Ectodermal cell (in vitro differentiated cells): ENCODE data around the gene NFATC1.

Source experiments
- H3K27ac ChIP-seq: 2 replicates; pipeline ENCODE4 v1.7.0; 2013; ENCODE audit warnings: mild to moderate bottlenecking, low read depth, low read length; ENCODE audit not compliant: insufficient read depth, poor library complexity, severe bottlenecking
- H3K27me3 ChIP-seq: 2 replicates; pipeline ENCODE4 v1.7.0; 2013; ENCODE audit warnings: mild to moderate bottlenecking, low read length; ENCODE audit not compliant: insufficient read depth, control insufficient read depth, poor library complexity, severe bottlenecking
- H3K36me3 ChIP-seq: one replicate; pipeline ENCODE4 v1.7.0; 2013; ENCODE audit warnings: low read length; ENCODE audit not compliant: control insufficient read depth, insufficient read depth
- H3K4me1 ChIP-seq: one replicate; pipeline ENCODE4 v1.7.0; 2013; ENCODE audit warnings: low read length; ENCODE audit not compliant: control insufficient read depth, insufficient read depth
- H3K4me3 ChIP-seq: 2 replicates; pipeline ENCODE4 v1.7.0; 2013; ENCODE audit warnings: low read depth, low read length, control low read depth; ENCODE audit not compliant: insufficient read depth
- H3K9me3 ChIP-seq: 2 replicates; pipeline ENCODE4 v1.7.0; 2013; ENCODE audit warnings: mild to moderate bottlenecking, low read length, moderate library complexity; ENCODE audit not compliant: control insufficient read depth
- WGBS, 2 experiments: methylation state at CpG; one replicate each; pipeline ENCODE4 v1.1.7; 2013; ENCODE audit warnings: missing lambda C conversion rate in 2 of 2; 5-methylcytosine and 5-hydroxymethylcytosine counted together

The NFATC1 gene

DNA sequence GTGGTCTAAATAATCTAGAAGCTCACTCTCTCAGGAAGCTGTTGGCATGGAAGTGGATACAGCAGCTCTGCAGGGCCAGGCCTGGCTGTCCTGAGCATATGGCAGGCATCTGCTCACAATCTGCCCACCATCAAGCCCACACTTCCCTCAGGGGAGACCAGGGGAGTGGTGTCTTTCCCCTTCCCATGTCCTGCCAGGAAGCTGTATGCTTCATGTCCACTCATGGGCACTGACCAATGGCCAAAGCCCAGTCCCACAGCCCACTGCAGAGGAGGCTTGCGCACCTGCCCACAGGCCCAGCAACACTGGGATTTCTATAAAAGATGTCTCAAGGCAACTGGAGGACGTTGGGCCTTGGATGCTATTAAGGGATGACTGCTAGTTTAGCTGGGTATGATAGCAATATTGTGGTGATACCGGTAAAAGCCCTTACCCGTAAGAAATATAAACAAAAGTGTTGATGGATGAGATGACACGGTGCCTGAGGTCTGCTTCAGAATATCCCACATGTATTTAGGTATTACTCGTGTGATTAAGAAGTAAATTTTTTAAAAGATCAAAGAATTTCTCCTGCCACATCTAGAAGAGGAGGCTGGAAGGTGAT, 177.2 kb downstream of the NFATC1 start:
- no peaks in the 10 kb centered on the region for H3K36me3 ChIP-seq
- no peak overlapping the region for H3K27ac ChIP-seq
- peaks cover 7% of the 10 kb centered on the region for H3K4me1 ChIP-seq
- peaks cover 3% of the 10 kb centered on the region for H3K9me3 ChIP-seq
- WGBS, 2 experiments, result 92 to 94% methylated on average over 6 of the region's 6 CpGs
- no peak overlapping the region for H3K4me3 ChIP-seq
- no peaks in the 10 kb centered on the region for H3K27me3 ChIP-seq

DNA sequence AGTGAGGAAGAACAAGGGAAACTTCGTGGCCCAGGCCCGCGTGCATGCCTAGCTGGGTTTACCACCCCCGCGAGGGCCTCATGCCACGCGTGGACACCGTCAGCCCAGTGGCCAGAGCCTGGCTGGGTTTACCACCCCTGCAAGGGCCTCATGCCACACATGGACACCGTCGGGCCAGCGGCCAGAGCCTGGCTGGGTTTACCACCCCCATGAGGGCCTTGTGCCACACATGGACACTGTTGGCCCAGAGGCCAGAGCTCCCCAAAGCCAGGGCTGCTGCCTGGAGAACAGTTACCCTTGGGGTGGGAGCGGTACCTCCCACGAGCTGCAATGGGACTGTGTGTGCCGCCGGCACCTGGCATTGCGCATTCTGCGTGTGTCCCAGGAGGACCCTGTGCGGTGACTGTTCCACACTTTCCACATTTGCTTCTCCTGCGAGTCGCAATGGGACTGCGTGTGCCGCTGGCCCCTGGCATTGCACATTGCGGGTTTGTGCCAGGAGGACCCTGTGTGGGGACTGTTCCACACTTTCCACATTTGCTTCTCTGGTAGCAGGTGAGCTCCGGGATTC, 178.3 kb downstream of the NFATC1 start:
- no peaks in the 10 kb centered on the region for H3K36me3 ChIP-seq
- no peaks in the 10 kb centered on the region for H3K27me3 ChIP-seq
- peaks cover 3% of the 10 kb centered on the region for H3K9me3 ChIP-seq
- no peak overlapping the region for H3K4me3 ChIP-seq
- no peak overlapping the region for H3K27ac ChIP-seq
- H3K4me1 ChIP-seq, result peaks cover 4% of the 10 kb centered on the region
- 92% methylated on average over 24 of the region's 24 CpGs for WGBS, 2 experiments

DNA sequence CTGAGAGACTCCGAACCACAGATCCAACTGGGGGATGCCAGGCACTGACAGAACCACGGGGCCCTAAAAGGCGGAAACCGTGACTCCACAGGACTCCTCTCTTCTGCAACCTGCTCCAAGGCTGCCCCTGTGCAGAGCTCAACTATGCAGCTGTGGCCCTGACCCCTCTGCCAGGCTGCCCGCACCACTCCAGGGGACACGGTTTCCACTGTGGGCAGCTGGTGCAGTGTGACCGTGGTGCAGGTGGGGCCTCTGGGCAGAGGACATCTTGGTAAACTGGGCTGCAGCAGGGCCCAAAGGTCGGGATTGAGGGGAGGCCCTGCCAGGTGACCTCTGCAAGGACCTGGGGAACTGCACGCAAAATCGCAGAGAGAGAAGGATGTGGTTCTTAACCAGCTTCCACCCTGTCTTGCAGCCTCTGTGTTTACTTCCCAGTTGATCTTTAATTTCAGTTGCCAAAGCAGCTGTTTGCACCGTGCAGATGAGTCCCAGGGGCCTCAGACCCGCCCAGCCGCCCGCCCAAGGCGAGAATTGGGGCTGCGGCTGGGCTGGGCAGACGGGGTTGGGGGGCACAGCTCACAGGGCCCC, 179.3 kb downstream of the NFATC1 start:
- no peaks in the 10 kb centered on the region for H3K27me3 ChIP-seq
- no peaks in the 10 kb centered on the region for H3K36me3 ChIP-seq
- 93 to 96% methylated on average over 17 of the region's 17 CpGs for WGBS, 2 experiments
- no peak overlapping the region for H3K27ac ChIP-seq
- peaks cover 4% of the 10 kb centered on the region for H3K4me1 ChIP-seq
- peaks cover 3% of the 10 kb centered on the region for H3K9me3 ChIP-seq
- no peak overlapping the region for H3K4me3 ChIP-seq

DNA sequence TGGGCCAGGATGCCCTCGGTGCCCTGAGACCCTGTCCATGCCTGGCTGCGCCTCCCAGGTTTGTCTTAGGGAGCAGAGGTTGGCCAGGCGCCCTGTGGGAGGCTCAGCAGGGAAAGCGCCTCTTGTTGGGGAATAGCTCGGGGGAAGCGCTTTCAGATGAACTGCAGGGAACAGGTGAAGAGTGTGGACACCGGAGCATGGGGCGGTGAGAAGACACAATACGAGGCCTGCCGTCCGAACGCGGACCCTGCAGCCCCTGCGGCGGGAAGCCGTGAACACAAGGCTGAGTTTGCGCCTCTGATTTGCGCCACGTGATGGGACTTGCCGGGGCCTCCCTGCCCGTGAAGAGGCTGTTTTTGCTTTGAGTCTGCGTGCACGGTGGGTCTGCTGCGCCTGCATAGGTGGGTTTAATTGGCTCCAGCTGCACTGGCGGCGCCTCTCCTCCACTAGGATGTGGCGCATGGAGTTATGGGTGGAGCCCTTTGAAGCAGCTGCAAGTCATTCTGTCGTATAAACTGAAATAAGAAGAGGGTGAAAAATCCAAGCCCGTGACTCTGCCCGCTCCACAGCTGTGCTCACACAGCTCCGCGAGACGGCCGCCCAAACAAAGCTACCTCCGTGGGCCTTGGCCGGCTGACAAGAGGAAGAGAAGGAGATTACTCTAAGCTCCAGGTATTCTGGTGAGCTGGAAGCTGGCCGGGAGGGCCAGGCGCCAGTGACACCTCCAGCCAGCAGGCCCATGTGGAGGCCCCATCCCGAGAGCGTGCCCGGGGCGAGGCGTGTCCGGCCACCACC, 180.4 kb downstream of the NFATC1 start:
- no peak overlapping the region for H3K4me3 ChIP-seq

DNA sequence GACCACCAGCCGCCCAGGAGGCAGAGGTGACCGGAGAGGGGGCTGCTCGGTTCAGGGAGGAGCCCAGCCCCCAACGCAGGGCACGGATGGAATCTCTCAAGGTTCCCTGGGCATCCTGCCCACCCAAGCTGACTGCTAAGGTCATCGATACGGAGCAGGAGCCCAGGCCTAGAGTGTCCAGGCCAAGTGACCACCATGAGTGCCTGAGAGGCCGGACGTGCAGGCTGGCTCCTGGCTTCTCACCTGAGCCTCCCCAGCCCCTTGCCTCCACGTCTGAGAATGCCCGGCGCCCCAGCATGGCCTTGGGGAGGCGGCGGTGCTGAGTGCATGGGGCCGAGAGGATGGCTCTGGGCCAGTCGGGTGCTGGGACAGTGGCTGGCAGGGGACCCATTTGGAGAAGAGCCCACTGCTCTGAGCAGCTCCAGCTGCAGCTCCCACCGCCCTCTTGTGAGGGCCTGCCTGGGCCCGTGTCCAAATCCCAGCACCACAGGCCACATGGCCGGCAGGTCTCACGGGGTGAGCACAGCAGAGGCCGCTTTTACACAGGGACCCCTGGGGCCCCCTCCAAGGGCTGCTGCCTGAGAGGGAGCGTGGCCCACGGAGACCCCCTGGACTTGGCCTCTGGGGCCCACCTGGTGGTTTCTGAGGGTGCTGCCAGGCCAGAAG, 181.1 kb downstream of the NFATC1 start:
- Histone ChIP-seq H3K27ac (no peak overlapping the region), H3K4me1 (peaks cover 4% of the 10 kb centered on the region), H3K36me3 (no peaks in the 10 kb centered on the region), H3K4me3 (no peak overlapping the region), H3K9me3 (peaks cover 3% of the 10 kb centered on the region), H3K27me3 (no peaks in the 10 kb centered on the region)
- 92 to 93% methylated on average over 23 of the region's 23 CpGs for WGBS, 2 experiments

More for the DNA sequence above, 180.4 kb downstream of the NFATC1 start:
- H3K27me3 ChIP-seq, result no peaks in the 10 kb centered on the region
- WGBS, 2 experiments, result 89% methylated on average over 44 of the region's 44 CpGs
- H3K27ac ChIP-seq, result no peak overlapping the region
- H3K9me3 ChIP-seq, result peaks cover 3% of the 10 kb centered on the region
- H3K4me1 ChIP-seq, result peaks cover 4% of the 10 kb centered on the region
- H3K36me3 ChIP-seq, result no peaks in the 10 kb centered on the region

DNA sequence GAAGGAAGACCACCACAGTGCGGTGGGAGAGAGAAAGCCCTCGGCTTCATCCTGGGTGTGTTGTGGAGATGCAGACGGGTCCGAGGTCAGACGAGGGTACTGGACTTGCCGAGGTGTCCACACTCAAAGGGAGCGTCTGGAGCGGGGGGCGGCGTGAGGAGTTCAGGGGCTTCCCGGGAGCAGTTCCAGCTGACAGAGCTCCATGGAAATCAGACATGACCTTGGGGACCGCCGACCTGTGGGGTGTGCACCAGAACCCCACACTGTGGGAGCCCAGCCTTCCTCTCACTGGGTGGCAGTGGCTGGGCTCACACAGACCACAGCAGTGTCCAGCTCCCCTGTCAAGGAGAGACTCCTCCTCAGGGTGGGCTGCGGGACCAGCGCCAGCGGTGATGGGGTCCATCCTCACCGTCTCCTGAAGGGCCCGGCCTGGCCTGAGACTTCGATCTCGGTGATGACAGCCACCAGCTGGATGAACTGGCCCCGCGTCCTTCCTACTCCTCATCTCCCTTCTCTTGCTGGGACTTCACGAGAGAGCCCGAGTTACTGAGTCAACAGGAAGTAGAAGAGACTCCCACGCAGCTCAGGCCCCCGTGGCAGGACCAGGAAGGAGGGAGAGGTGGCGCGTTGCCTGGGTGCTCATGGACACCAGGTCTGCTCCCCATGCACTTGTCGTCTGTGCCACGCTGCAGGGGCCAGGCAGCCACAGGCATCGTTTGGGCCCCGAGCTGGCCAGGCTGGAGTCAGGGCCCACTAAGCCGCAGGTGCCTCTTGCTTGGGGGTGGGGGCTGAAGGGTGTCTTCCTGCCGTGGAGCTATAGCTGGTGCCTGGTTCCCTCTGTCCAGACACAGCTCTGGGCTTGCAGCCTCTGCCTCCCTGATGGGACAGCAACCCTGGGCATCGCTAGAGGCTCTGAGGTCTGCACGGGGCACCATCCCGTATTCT, 182.0 kb downstream of the NFATC1 start:
- Histone ChIP-seq H3K4me3 (no peak overlapping the region), H3K4me1 (peaks cover 4% of the 10 kb centered on the region), H3K36me3 (no peaks in the 10 kb centered on the region), H3K27me3 (no peaks in the 10 kb centered on the region), H3K27ac (no peak overlapping the region), H3K9me3 (peaks cover 5% of the 10 kb centered on the region)
- WGBS, 2 experiments, result 91 to 92% methylated on average over 37 of the region's 37 CpGs

DNA sequence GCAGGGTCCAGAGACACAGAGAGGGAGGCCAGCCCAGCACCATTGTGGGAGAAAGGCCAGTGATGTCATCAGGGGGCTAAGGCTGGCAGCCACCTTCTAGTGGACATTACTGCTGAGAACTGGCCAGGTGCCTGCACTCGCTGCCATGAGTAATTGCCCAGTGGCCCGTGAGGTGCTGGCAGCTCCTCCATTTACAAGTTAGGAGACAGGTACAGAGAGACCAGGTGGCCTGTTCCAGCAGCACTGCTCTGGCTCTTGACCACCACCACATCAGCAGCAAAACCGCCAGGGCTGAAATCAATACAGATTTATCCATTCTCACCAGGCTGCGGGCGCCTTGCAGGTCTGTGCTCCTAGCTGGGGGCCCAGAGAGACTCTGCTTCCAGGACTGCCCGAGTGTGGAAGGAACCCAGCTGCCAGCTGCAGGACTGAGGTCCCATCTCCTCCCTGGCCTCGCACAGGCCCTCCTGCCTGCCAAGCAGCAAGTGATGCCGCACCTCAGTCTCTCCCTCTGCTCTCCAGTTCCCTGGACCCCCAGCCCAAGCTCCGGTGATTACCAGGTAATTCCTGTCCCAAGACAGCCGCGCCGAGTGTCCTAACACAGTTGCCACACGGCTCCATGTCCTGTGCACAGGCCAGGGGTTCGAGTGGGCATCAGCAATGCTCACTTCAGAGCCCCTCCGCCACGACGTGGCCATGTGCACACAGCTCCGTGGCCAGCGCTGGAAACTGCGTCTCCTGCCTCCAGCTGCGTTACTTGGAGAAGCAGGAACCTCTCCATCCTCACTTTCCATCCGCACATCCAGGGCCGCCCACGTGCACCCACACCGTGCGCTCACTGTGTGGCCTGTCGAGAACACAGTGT, 182.9 kb downstream of the NFATC1 start:
- no peaks in the 10 kb centered on the region for H3K27me3 ChIP-seq
- H3K9me3 ChIP-seq, result peaks cover 2% of the 10 kb centered on the region
- no peaks in the 10 kb centered on the region for H3K36me3 ChIP-seq
- peaks cover 4% of the 10 kb centered on the region for H3K4me1 ChIP-seq
- WGBS, 2 experiments, result 95% methylated on average over 27 of the region's 27 CpGs
- no peak overlapping the region for H3K27ac ChIP-seq
- H3K4me3 ChIP-seq, result no peak overlapping the region
